Measurements from ENCODE around the gene KCTD14. TPM values are rescaled to one million over a fixed set of nuclear protein-coding genes. Genes with fewer than 3 reads are reported as not detected.

Gene KCTD14
- total RNA-seq, 1 experiment from 2014 or later, result 12.6 TPM

- TF ChIP-seq IRF1 (CRISPR knock-in tag; IDR thresholded peaks at IDR 0.05) (no peak), PREB (CRISPR knock-in tag; IDR thresholded peaks at IDR 0.05; ENCODE audit: borderline replicate concordance) (no peak), RELA (CRISPR knock-in tag; IDR thresholded peaks at IDR 0.05; ENCODE audit: borderline replicate concordance) (no peak), CREB1 (CRISPR knock-in tag; IDR thresholded peaks at IDR 0.05) (no peak), ZNF138 (CRISPR knock-in tag; conservative IDR thresholded peaks at IDR 0.05) (no peak), PRDM15 (CRISPR knock-in tag; IDR thresholded peaks at IDR 0.05) (no peak), ATF2 (CRISPR knock-in tag; IDR thresholded peaks at IDR 0.05; ENCODE audit: borderline replicate concordance, low read depth) (no peak), TP53 (CRISPR knock-in tag; IDR thresholded peaks at IDR 0.05) (no peak), NR3C1 (CRISPR knock-in tag; conservative IDR thresholded peaks at IDR 0.05; ENCODE audit: low read depth) (no peak), ZBTB43 (CRISPR knock-in tag; IDR thresholded peaks at IDR 0.05) (no peak)
These were observed 46.4 kb upstream of the KCTD14 start (continued) for GRCh38 chr11:78069465-78069864.

- peaks cover 38% of the 10 kb centered on the region for H3K36me3 Mint-ChIP-seq
- ATAC-seq (no peak), DNase-seq (ENCODE audit: low spot score) (no peak)
- no peaks in the 10 kb centered on the region for H3K4me1 Mint-ChIP-seq
- no peaks in the 10 kb centered on the region for H3K27me3 Mint-ChIP-seq (ENCODE audit: low read depth)
- ChIA-PET CTCF (interaction anchor here (0.7 to 1.6 kb wide), 2 partner anchors 24 to 73 kb away, joined by 3 to 5 read pairs; partner anchors contain the start of gene INTS4), POLR2A (no interaction called here)
- no peak overlapping the region for H3K4me3 Mint-ChIP-seq
- H3K9me3 Mint-ChIP-seq, result peaks cover 6% of the 10 kb centered on the region; the same call in 1 of the 2 replicates
- no peak overlapping the region for H3K27ac Mint-ChIP-seq
- TF ChIP-seq MXD4 (CRISPR knock-in tag; IDR thresholded peaks at IDR 0.05; ENCODE audit: borderline replicate concordance) (no peak), MLX (CRISPR knock-in tag; IDR thresholded peaks at IDR 0.05) (no peak), AR (CRISPR knock-in tag; IDR thresholded peaks at IDR 0.05) (no peak), USF2 (CRISPR knock-in tag; IDR thresholded peaks at IDR 0.05) (no peak), OVOL2 (CRISPR knock-in tag; IDR thresholded peaks at IDR 0.05; ENCODE audit: borderline replicate concordance) (no peak), ZNF671 (CRISPR knock-in tag; IDR thresholded peaks at IDR 0.05) (no peak), NFATC4 (CRISPR knock-in tag; IDR thresholded peaks at IDR 0.05) (no peak), RORB (CRISPR knock-in tag; IDR thresholded peaks at IDR 0.05) (no peak), SOX15 (CRISPR knock-in tag; IDR thresholded peaks at IDR 0.05) (no peak), TCF7 (CRISPR knock-in tag; IDR thresholded peaks at IDR 0.05; ENCODE audit: low read depth) (no peak), NR1H2 (CRISPR knock-in tag; IDR thresholded peaks at IDR 0.05) (no peak), PRRX2 (CRISPR knock-in tag; IDR thresholded peaks at IDR 0.05) (no peak), ATF3 (CRISPR knock-in tag; conservative IDR thresholded peaks at IDR 0.05) (no peak)
These were observed 44.6 kb upstream of the KCTD14 start for GRCh38 chr11:78067704-78068103.

Measured in WTC11 (cell line).